ENCODE measurements around the gene NAGA. TPM values are rescaled to one million over a fixed set of nuclear protein-coding genes. Genes with fewer than 3 reads are reported as not detected.
"Not testable (repeated sequence)": the region's sequence is repeated elsewhere in the genome, so short reads cannot be mapped to it uniquely, and the experiment has no call there.

Gene NAGA
- total RNA-seq, 1 experiment from 2014 or later = 24.3 TPM

DNA sequence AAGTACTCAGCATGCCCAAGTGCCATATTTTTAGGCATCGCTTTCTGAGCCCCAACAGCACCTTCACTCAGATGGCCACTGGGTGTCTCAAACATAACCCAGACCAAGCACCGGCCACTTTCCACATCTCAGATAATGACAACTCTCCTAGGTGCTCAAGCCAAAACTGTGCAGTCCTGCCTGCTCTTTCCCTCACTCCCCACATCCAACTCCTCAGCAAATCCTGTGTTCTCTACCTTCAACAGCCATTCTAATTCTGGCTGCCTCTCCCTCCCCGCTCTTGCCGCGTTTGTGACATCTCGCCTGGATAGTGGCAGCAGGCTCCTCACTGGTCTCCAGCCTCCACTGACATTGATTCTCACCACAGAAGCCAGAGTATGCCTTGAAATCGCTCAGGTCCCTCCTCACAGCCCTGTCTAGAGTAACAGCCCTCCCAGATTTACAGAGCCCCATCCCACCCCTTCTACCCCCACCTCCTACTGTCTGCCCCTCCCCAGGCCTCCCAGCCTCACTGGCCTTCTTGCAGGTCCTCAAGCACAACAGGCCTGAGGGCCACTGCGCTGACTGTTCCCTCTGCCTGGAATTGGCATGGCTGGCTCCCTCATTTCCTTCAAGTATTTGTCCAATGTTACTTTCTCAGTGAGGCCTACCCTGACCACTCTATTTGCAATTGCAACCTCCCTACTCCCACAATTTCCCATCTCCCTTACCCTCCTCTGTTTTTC, 2.2 kb upstream of the NAGA start:
- TF ChIP-seq, protein P1, sequence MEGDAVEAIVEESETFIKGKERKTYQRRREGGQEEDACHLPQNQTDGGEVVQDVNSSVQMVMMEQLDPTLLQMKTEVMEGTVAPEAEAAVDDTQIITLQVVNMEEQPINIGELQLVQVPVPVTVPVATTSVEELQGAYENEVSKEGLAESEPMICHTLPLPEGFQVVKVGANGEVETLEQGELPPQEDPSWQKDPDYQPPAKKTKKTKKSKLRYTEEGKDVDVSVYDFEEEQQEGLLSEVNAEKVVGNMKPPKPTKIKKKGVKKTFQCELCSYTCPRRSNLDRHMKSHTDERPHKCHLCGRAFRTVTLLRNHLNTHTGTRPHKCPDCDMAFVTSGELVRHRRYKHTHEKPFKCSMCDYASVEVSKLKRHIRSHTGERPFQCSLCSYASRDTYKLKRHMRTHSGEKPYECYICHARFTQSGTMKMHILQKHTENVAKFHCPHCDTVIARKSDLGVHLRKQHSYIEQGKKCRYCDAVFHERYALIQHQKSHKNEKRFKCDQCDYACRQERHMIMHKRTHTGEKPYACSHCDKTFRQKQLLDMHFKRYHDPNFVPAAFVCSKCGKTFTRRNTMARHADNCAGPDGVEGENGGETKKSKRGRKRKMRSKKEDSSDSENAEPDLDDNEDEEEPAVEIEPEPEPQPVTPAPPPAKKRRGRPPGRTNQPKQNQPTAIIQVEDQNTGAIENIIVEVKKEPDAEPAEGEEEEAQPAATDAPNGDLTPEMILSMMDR (IDR thresholded peaks at IDR 0.05; ENCODE audit: unreplicated experiment) = no peak
- no peak for DNase-seq
- no peaks in the 10 kb centered on the region for H3K4me1 Mint-ChIP-seq (ENCODE audit: low read depth, unreplicated experiment)
- peak overlapping the region; percentile 1 for H3K27ac Mint-ChIP-seq (ENCODE audit: unreplicated experiment)
- H3K9me3 Mint-ChIP-seq (ENCODE audit: low read depth, unreplicated experiment) = no peaks in the 10 kb centered on the region
- CTCF ChIA-PET = no interaction called here
- intact Hi-C loops (cut with micrococcal nuclease; ENCODE audit: unreplicated experiment) = loop anchor here (5.0 kb wide), 2 partner anchors 105 to 125 kb away; partner anchors contain the start of genes CENPM and SEPTIN3
- peaks cover 17% of the 10 kb centered on the region for H3K36me3 Mint-ChIP-seq (ENCODE audit: insufficient read depth, unreplicated experiment)
- BruUV-seq (replicated peaks) = no TSS peak
- H3K27me3 Mint-ChIP-seq (ENCODE audit: unreplicated experiment) = no peaks in the 10 kb centered on the region
- no peak overlapping the region for H3K4me3 Mint-ChIP-seq (ENCODE audit: low read depth, unreplicated experiment)

GRCh38 chr22:42071508-42071907, 896 bp upstream of the NAGA start:
- Mint-ChIP-seq H3K36me3 (ENCODE audit: insufficient read depth, unreplicated experiment) (peaks cover 17% of the 10 kb centered on the region), H3K4me3 (ENCODE audit: low read depth, unreplicated experiment) (peak overlapping the region; percentile 75)
- intact Hi-C loops (cut with micrococcal nuclease; ENCODE audit: unreplicated experiment) = loop anchor here (5.0 kb wide), 2 partner anchors 104 to 124 kb away; partner anchors contain the start of genes CENPM and SEPTIN3
- H3K4me1 Mint-ChIP-seq (ENCODE audit: low read depth, unreplicated experiment); DNase-seq; BruUV-seq (replicated peaks); H3K27ac Mint-ChIP-seq (ENCODE audit: unreplicated experiment); H3K27me3 Mint-ChIP-seq (ENCODE audit: unreplicated experiment); H3K9me3 Mint-ChIP-seq (ENCODE audit: low read depth, unreplicated experiment): not testable (repeated sequence)
- CTCF ChIA-PET = interaction anchor here (0.5 to 2.0 kb wide), 4 partner anchors 17 to 404 kb away, joined by 3 to 7 read pairs (median 6); partner anchors contain the start of genes NDUFA6 and WBP2NL

DNA sequence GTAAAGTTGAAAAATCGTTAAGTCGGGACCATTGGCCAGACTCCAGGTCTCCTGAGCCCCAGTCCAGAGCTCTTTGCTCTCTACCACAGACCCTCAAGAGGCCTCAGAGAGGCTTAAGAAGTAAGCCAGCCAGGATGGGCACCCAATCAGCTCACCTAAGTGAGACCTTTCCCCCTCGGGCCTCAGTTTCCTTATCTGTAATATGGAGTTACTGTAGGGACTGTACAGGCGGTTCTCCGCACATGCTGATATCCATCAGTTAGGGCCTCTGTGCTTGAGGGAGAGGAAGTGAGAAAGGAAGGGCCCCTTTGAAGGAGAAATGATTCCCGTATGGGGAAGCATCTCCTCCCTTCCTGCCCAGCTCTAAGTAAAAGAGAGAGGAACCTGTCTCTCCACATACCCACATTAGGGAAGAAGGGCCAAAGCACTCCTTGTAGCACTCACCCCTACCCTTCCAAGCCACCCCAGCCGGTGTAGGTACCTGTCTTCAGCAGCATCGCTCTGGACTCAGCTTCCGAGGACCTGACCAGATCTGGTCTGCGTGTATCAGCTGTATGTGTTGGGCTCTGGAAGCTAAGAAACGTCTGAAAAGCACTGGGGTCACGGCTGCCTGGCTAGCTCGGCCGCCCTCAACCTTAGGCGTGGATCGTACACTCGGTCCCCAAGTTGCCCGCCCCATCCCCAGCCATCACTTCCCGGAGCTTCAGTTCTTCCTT, 653 bp downstream of the NAGA start:
- Mint-ChIP-seq H3K27me3 (ENCODE audit: unreplicated experiment) (no peaks in the 10 kb centered on the region), H3K27ac (ENCODE audit: unreplicated experiment) (peak overlapping the region; percentile 67), H3K9me3 (ENCODE audit: low read depth, unreplicated experiment) (no peaks in the 10 kb centered on the region), H3K36me3 (ENCODE audit: insufficient read depth, unreplicated experiment) (peaks cover 17% of the 10 kb centered on the region), H3K4me1 (ENCODE audit: low read depth, unreplicated experiment) (no peaks in the 10 kb centered on the region), H3K4me3 (ENCODE audit: low read depth, unreplicated experiment) (peak overlapping the region; percentile 75)
- CTCF ChIA-PET = interaction anchor here (0.6 to 2.0 kb wide), 2 partner anchors 8 to 21 kb away, joined by 3 to 5 read pairs; partner anchors contain the start of gene NDUFA6
- intact Hi-C loops (cut with micrococcal nuclease; ENCODE audit: unreplicated experiment) = loop anchor here (5.0 kb wide), 2 partner anchors 103 to 123 kb away; partner anchors contain the start of genes CENPM and SEPTIN3
- TF ChIP-seq, protein P1 (IDR thresholded peaks at IDR 0.05; ENCODE audit: unreplicated experiment) = no peak
- TSS peak; percentile 82 for BruUV-seq (replicated peaks)
- no peak for DNase-seq

DNA sequence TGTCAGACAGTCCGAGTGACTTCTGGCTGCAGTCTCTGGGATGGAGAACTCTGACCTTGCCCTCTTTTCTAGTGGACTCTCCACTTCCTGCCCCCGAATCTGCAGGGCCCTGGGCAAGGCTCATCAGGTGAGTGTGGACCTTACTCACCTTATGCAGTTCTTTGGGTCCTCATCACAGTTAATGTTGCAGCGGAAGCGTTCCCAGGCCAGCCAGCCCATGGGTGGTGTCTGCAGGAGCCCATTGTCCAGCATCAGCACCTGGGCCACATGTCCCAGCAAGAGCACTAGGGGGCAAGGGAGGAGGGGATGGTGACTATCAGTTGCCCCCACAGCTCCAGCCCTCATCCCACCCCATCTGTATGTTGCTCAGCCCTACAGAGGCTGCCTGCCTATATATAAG, 2.3 kb downstream of the NAGA start:
- Mint-ChIP-seq H3K27me3 (ENCODE audit: unreplicated experiment) (no peaks in the 10 kb centered on the region), H3K9me3 (ENCODE audit: low read depth, unreplicated experiment) (no peaks in the 10 kb centered on the region), H3K4me3 (ENCODE audit: low read depth, unreplicated experiment) (no peak overlapping the region), H3K36me3 (ENCODE audit: insufficient read depth, unreplicated experiment) (peaks cover 13% of the 10 kb centered on the region), H3K27ac (ENCODE audit: unreplicated experiment) (no peak overlapping the region), H3K4me1 (ENCODE audit: low read depth, unreplicated experiment) (no peaks in the 10 kb centered on the region)
- DNase-seq = no peak
- CTCF ChIA-PET = no interaction called here
- TF ChIP-seq, protein P1 (IDR thresholded peaks at IDR 0.05; ENCODE audit: unreplicated experiment) = no peak
- intact Hi-C loops (cut with micrococcal nuclease; ENCODE audit: unreplicated experiment) = no loop called here
- no TSS peak for BruUV-seq (replicated peaks)

Data from Calu3 (cell line).